HG03520 (cell line): ENCODE data around the gene EEA1.
"Not testable (repeated sequence)": the region's sequence is repeated elsewhere in the genome, so short reads cannot be mapped to it uniquely, and the experiment has no call there.

Experiments used
- ATAC-seq: cut with Tn5 transposase; IDR thresholded peaks from one replicate; pipeline ENCODE4 v1.9.1; 2021; ENCODE audit warnings: mild to moderate bottlenecking, moderate library complexity; ENCODE audit not compliant: unreplicated experiment

The EEA1 gene

DNA sequence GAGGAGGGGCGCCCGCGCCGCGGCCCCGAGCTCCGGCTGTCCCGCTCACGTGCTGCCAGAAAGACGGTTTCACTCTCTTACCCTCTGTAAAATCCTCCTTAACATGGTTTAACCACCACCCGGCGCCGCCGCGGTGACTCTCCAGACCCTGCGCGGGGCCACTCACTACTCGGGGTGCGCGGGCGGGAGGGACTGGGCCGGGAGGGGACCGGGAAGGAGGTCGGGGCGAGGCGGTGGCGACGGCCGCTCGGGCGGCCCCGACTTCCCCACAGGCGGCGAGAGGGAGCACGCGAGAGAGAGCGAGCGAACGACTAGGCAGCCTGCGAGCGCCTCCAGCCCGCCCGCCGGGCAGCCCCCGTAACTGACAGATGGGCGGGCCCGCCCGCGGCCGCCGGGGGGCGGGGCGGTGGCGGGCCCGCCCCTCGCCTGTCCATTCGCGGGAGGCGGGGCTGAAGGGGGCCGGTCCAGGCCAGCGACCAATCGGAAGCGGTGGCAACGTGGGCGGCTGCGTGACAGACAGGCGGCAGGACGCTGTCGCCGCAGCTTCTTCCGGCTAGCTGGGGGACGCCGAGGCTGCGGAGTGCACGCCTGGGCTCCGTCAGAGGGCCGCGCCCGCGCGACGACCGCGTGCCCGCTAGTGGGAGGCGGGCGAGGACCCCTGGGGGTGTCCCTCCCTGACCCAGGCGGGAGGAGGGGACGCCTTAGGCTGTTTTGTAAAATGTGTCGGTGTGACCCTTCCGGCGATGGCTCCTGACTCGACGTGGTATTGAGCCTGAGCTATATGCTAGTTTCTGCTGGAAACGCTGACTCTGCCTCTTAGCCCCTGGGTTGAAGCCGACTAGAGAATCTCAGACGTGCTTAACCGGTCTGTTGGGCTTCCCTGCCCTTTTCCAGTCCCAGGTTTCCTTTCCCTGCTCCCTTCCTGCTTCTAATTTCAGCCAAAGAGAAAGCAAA, at the start of gene EEA1:
EEA1 (minus strand) TSS at position 334 of the 954 bp plus-strand sequence; CDS start at position 105, 229 bp downstream.
- ATAC-seq: peak; percentile 85

DNA sequence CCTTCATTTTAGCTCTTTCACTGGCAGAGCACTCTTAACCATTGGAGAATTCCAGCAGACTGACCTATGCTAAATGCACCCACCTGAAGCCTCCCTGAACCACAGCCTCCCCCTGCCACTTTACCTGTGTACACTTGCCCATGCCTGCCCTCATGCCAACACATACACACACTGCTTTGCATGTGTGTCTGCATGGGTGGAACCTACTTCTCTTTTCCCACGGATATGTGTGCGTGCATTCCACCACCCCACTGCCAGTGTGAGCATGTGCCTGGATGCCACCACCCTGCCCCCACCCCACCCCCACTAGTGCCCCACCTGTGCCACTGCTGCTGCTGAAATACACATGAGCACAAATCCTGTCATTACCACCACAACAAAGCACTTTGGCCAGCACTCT, 49.5 kb upstream of the EEA1 start:
- no peak for ATAC-seq

DNA sequence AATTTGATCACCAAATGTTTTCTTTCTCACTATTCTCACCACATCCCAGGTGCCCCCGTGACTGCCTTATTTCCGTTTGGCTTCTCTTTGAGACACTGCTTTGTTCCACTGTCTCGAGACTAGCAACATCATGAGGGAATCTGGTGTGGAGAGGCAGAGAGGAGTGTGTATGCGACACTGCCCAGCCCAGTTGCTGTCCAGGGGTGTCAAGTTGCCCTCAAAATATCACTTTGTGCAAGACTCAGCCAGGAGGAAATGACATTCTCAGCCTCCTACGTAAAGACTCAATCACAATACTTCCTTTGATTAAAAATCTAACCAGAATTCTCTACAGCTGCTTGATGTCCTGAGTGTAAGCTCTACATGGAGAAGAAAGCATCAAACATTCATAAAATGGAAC, 48.2 kb upstream of the EEA1 start:
- no peak for ATAC-seq

GRCh38 chr12:92974759-92975158, 45.7 kb upstream of the EEA1 start:
- no peak for ATAC-seq

GRCh38 chr12:92973614-92974013, 44.5 kb upstream of the EEA1 start:
- peak; percentile 33 for ATAC-seq

GRCh38 chr12:92971859-92972524, 42.9 kb upstream of the EEA1 start:
- no peak for ATAC-seq

DNA sequence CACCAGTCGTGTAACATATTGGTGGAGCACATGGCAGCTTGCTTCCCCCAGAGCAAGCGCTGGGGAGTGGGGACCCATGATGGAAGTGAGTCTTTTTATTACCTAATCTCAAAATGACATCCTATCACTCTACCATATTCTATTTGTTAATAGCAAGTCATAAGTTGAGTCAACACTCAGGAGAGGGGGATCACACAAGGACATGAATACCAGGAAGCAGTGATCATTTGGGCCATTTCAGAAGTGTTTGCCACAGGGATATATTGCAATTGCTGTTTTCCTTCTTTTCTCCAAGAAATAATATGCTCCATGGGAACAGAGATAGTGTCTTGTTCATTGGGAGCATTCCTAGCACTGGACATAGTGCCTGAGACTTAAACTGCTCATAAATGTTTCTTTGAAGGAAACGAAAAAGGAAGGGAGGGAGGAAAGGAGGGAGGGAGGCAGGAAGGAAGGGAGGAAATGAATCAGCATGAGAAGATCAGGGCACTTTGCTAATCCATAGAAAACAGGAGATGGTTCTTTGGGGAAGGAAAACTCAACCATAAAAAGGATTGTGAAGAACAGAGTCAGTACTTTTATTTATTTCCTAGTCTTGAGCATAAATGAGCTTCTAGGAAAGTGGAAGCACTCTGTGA, 39.2 kb upstream of the EEA1 start:
- ATAC-seq: no peak

GRCh38 chr12:92964378-92964777, 35.3 kb upstream of the EEA1 start:
- ATAC-seq: not testable (repeated sequence)

GRCh38 chr12:92961949-92962348, 32.9 kb upstream of the EEA1 start:
- no peak for ATAC-seq

DNA sequence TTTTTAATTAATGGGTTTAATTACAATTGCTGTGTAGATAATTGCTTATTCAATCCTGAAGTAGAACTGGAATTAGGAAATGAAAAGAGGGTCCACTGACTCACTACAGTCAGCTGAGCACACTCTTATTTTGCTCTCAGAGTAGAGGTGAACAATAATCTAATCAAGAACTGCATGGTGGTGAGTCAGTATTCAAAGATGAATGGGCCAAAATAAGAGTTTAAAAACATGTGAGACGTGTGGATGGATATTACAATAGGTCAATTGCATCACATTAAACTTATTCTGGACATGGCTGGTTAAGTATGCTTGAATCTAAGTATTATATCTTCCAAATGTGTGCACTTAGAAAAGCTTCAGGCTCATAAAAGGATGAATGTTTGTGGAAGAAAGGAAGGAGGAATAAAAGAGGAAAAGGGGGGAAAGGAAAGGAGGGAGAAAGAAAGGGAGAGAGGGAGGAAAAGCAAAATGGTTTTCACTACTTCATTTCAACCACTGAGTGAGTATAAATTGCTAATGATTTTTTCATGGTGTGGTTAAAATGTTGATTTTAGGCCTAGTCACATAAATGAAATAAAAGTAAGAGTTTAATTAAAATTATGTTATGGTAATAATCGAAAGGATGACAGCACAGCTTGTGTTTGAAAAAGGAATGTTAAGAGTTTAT, 27.0 kb upstream of the EEA1 start:
- no peak for ATAC-seq

DNA sequence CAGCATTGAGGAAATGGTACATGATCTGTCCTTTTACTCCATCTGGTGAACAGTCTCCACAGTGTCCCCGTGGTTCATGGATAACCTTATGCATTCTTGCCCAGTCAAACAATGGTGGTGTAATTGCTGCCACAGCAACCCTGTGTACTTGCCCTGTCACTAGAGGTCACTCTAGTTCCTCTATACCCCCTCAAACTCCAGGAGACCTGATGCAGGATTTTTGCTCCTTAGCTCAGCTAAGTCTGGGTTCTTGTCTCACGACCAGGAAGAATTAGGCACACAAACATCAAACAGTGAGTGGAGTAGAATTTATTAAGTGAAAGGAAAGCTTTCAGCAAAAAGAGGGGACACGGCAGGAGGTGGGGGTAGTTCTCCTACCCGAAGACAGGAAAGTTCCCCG, 24.7 kb upstream of the EEA1 start:
- ATAC-seq: no peak

DNA sequence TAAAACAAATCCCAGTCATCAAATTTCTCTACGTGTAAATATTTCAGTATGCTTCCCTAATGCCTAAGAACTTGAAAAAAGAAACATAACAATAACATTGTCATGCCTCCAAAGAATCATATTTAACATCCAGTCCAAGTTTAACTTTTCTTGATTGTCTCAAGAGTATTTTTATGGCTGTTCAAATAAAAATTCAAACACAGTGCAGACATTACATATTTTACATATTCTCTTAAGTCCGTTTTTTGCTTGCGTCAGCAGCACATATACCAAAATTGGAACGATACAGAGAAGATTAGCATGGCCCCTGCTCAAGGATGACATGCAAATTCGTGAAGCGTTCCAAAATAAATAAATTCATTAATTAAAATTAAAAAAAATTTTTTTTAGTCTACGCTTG, 23.3 kb upstream of the EEA1 start:
- ATAC-seq: no peak

- ATAC-seq: no peak
Observed at GRCh38 chr12:92951006-92951405, 21.9 kb upstream of the EEA1 start.

- no peak for ATAC-seq
Observed at GRCh38 chr12:92950011-92950410, 20.9 kb upstream of the EEA1 start.

DNA sequence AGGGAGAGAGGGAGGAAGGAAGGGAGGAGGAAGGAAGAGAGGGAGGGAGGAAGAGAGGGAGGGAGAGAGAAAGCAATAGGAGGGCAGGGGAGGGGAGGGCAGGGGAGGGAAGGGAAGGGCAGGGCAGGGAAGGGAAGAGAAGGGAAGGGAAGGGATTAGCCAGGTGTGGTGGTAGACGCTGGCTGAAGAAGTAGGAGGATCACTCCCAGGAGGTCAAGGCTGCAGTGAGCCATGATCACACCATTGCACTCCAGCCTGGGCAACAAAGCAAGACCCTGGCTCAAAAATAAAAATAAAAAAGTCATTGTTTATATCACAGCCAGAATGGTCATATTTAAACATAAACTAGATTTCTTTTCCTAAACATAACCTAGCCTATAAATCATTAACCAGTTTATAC, 20.4 kb upstream of the EEA1 start:
- ATAC-seq: no peak

DNA sequence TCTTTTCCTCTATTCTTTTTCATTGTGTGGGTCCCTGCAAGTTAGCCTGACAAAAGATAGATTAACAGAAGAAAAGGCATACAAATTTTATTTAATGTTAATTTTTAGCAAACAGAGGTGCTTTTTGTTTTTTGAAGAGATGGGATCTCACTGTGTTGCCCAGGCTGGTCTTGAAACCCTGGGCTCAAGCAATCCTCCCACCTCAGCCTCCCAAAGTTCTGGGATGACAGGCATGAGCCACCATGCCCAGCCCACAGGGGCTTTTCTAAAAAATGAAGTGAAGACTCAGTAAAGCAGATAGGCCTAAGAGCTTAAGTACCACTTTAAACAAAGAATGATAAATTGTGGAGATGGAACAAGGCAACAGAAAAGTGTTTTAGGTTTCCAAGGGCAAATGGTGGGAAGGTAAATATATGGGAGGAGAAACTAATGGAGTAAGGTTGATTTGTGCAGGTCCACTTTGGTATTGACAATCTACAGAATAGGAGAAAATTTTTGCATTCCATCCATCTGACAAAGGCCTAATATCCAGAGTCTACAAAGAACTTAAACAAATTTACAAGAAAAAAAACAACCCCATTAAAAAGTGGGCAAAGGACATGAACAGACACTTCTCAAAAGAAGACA, 18.6 kb upstream of the EEA1 start:
- ATAC-seq: no peak

DNA sequence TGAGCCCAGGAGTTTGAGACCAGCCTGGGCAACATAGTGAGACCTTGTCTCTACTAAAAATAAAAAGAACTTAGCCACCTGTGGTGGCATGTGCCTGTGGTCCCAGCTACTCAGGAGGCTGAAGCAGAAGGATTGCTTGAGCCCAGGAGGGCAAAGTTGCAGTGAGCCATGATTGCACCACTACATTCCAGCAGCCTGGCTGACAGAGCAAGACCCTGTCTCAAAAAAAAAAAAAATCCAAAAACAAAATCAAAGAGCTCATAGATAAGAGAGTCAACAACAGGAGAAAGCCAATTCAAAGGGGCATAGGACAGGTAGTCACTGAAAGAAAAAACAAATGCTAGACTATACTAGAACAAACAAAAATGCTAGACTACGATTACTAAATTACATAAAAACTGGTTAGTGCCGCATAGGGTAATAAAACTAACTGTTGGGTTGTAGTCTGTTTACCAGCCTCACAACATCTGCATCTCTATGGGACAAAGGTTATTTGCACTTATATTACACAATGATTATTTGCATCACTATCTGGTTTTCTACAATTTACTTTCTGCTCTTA, 16.6 kb upstream of the EEA1 start:
- no peak for ATAC-seq

DNA sequence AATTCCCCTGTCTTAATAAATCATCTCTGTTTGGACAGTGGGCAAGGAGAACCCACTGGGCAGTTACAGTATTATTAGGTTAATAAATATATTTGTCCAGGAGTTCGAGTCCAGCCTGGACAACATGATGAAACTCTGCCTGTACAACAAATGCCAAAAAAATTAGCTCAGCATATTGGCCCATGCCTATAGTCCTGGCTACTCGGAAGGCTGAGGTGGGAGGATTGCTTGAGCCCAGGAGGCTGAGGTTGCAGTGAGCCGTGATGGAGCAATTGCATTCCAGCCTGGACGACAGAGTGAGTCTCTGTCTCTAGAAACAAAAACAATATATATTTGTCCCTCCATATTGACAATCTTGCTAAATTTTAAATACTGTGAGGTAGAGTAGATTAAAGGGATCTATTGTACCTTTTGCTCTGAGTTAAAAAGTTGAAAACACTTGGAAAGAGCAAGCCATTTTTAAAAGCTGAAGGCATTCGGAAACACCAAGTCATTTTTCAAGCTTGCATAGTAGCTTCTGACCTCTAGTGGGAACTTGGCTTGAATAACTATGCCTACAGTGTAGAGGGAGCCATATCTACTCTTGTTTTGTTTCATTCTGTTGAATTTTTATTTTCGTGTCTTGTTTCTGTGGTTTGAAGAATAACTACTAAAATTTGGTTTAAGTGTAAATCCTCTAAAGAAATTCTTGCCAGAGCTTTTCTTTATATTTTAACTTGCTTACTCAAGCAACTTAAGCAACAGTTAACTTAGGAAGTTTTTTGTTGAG, 14.6 kb upstream of the EEA1 start:
- no peak for ATAC-seq

- no peak for ATAC-seq
Observed at GRCh38 chr12:92942905-92943304, 13.8 kb upstream of the EEA1 start.

- ATAC-seq: no peak
Observed at GRCh38 chr12:92939116-92939515, 10.0 kb upstream of the EEA1 start.
